Measurements from ENCODE around the gene MS4A2. TPM values are rescaled to one million over a fixed set of nuclear protein-coding genes. Genes with fewer than 3 reads are reported as not detected.

MS4A2 gene
- total RNA-seq, 4 donors from 2014 or later, result 0.32 to 1.5 (median 1.2) TPM; not detected in 1

DNA sequence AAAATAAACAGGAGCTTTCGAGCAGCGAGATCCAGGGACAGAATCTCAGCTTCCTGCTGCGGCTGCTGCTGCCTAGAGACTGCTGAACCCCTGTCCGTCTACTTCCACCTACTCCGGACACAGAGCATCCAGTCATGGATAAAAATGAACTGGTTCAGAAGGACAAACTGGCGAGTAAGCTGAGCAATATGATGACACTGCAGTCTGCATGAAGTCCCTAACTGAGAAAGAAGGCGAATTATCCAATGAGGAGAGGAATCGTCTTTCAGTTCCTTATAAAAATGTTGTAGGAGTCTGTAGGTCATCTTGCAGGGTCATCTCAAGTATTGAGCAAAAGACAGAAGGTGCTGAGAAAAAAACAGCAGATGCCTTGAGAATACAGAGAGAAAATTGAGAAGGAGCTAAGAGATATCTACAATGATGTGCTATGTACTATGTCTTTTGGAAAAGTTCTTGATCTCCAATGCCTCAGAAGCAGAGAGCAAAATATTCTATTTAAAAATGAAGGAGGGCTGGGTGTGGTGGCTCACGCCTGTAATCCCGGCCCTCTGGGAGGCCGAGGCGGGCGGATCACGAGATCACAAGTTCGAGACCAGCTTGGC is 11.1 kb upstream of the MS4A2 start:
- Histone ChIP-seq H3K36me3 (no peaks in the 10 kb centered on the region), H3K4me1 (no peaks in the 10 kb centered on the region), H3K9me3 (no peaks in the 10 kb centered on the region), H3K27ac (no peak overlapping the region), H3K27me3 (no peaks in the 10 kb centered on the region), H3K4me3 (no peak overlapping the region)
- TF ChIP-seq POLR2AphosphoS5 (IDR thresholded peaks at IDR 0.05), result no peak
- TF ChIP-seq EP300 (IDR thresholded peaks at IDR 0.05), result no peak
- TF ChIP-seq POLR2A (IDR thresholded peaks at IDR 0.05), result no peak
- TF ChIP-seq, protein P1, sequence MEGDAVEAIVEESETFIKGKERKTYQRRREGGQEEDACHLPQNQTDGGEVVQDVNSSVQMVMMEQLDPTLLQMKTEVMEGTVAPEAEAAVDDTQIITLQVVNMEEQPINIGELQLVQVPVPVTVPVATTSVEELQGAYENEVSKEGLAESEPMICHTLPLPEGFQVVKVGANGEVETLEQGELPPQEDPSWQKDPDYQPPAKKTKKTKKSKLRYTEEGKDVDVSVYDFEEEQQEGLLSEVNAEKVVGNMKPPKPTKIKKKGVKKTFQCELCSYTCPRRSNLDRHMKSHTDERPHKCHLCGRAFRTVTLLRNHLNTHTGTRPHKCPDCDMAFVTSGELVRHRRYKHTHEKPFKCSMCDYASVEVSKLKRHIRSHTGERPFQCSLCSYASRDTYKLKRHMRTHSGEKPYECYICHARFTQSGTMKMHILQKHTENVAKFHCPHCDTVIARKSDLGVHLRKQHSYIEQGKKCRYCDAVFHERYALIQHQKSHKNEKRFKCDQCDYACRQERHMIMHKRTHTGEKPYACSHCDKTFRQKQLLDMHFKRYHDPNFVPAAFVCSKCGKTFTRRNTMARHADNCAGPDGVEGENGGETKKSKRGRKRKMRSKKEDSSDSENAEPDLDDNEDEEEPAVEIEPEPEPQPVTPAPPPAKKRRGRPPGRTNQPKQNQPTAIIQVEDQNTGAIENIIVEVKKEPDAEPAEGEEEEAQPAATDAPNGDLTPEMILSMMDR (IDR thresholded peaks at IDR 0.05), result no peak
- WGBS, result 75% methylated on average over 15 of the region's 15 CpGs
- no peak for DNase-seq (ENCODE audit: low spot score in 2 of 2)

DNA sequence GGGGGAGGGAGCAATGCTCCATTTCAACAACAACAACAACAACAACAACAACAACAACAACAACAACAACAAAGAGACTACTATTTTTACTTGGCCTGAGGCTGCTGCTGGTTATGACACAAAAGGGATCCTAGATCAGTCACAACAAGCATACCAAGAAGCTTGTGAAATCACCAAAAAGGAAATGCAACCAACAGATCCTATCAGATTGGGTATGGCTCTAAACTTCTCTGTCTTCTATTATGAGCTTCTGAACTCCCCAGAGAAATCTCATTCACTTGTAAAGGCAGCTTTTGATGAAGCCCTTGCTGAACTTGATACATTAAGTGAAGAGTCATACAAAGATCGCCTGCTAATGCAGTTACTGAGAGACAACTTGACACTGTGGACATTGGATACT is 10.5 kb upstream of the MS4A2 start:
- TF ChIP-seq POLR2A (IDR thresholded peaks at IDR 0.05) (no peak), POLR2AphosphoS5 (IDR thresholded peaks at IDR 0.05) (no peak), EP300 (IDR thresholded peaks at IDR 0.05) (no peak)
- TF ChIP-seq, protein P1 (IDR thresholded peaks at IDR 0.05), result no peak
- no peaks in the 10 kb centered on the region for H3K36me3 ChIP-seq
- no peak overlapping the region for H3K27ac ChIP-seq
- H3K4me3 ChIP-seq, result no peak overlapping the region
- no peaks in the 10 kb centered on the region for H3K4me1 ChIP-seq
- H3K27me3 ChIP-seq, result no peaks in the 10 kb centered on the region
- H3K9me3 ChIP-seq, result no peaks in the 10 kb centered on the region
- DNase-seq (ENCODE audit: low spot score in 2 of 2), result no peak
- 95% methylated on average over 1 of the region's 1 CpG for WGBS

DNA sequence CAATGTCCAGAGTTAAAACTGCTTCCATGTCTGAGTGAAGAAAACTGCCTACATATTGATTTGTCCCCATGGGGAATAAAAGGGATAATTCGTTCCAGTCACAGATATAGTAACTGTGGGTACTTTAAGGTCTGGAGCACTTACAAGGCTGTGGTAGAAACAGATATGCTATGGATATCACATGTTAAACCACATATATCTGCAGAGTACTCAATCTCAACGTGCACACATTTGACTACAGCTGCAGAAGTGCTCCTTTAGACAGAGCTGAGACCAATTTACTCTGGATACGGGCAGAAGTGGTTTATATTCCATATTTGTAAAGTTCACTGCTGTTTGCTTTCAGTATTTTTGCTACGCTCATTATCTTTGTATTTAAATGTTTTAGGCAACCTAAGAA is 9.7 kb upstream of the MS4A2 start:
- TF ChIP-seq POLR2AphosphoS5 (IDR thresholded peaks at IDR 0.05) (no peak), POLR2A (IDR thresholded peaks at IDR 0.05) (no peak), EP300 (IDR thresholded peaks at IDR 0.05) (no peak)
- TF ChIP-seq, protein P1 (IDR thresholded peaks at IDR 0.05), result no peak
- Histone ChIP-seq H3K9me3 (no peaks in the 10 kb centered on the region), H3K4me3 (no peak overlapping the region), H3K4me1 (no peaks in the 10 kb centered on the region), H3K27ac (no peak overlapping the region), H3K36me3 (no peaks in the 10 kb centered on the region), H3K27me3 (no peaks in the 10 kb centered on the region)
- 72% methylated on average over 4 of the region's 4 CpGs for WGBS
- no peak for DNase-seq (ENCODE audit: low spot score in 2 of 2)

DNA sequence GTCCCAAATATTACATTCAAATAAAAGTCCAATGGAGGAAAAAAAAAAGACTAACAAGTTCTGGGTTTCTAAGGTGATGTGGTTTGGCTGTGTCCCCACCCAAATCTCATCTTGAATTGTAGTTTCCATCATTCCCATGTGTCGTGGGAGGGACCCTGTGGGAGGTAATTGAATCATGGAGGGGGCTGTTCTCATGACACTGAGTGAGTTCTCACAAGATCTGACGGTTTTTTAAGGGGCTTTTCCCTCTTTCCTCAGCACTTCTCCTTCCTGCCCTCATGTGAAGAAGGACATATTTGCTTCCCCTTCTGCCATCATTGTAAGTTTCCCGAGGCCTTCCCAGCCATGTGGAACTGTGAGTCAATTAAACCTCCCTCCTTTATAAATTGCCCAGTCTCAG is 7.9 kb upstream of the MS4A2 start:
- 66% methylated on average over 3 of the region's 3 CpGs for WGBS
- Histone ChIP-seq H3K4me1 (no peaks in the 10 kb centered on the region), H3K9me3 (no peaks in the 10 kb centered on the region), H3K36me3 (no peaks in the 10 kb centered on the region), H3K27ac (no peak overlapping the region), H3K27me3 (no peaks in the 10 kb centered on the region), H3K4me3 (no peak overlapping the region)
- TF ChIP-seq, protein P1 (IDR thresholded peaks at IDR 0.05), result no peak
- TF ChIP-seq POLR2AphosphoS5 (IDR thresholded peaks at IDR 0.05) (no peak), EP300 (IDR thresholded peaks at IDR 0.05) (no peak), POLR2A (IDR thresholded peaks at IDR 0.05) (no peak)
- DNase-seq (ENCODE audit: low spot score in 2 of 2), result no peak

DNA sequence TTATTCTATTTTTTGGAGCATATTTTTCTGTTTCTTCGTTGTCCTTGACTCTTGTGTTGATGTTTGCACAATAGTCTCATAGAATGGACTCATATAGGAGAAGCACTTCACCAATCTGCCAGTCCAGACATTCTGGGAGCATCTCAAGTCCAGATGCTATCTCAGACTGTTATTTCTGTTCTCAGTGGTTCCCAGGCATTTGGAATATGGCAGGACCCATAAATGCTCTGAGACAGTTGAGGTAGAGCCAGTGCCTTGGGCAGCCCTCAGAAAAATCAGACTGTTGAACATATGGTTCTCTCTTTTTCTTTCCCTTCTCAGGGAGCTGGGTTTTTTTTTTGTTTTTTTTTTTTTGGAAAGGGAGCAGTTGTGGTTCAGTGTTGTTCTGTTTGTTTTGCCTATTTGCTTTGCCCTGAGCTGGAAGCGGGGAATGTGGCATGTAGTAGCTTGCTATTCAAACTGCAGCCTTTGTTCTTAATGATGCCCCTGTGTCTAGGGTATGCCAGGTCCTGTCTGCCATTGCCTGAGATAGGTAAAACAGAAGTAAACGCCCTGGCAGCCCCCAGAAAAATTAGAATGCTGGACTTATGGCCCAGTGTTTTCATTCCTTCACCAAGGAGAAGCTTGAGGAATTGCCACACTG is 3.7 kb upstream of the MS4A2 start:
- WGBS, result 54% methylated on average over 3 of the region's 3 CpGs
- Histone ChIP-seq H3K36me3 (no peaks in the 10 kb centered on the region), H3K27ac (no peak overlapping the region), H3K9me3 (no peaks in the 10 kb centered on the region), H3K27me3 (no peaks in the 10 kb centered on the region), H3K4me1 (no peaks in the 10 kb centered on the region), H3K4me3 (no peak overlapping the region)
- TF ChIP-seq POLR2A (IDR thresholded peaks at IDR 0.05), result no peak
- no peak for TF ChIP-seq POLR2AphosphoS5 (IDR thresholded peaks at IDR 0.05)
- no peak for TF ChIP-seq EP300 (IDR thresholded peaks at IDR 0.05)
- TF ChIP-seq, protein P1 (IDR thresholded peaks at IDR 0.05), result no peak
- DNase-seq (ENCODE audit: low spot score in 2 of 2), result no peak
